Nephron (organoid): Measurements from ENCODE around the gene SUCLG2.

Source experiments
- H3K27ac Mint-ChIP-seq, 3 experiments: 2 replicates each; pipeline ENCODE4 v1.8.0; 2020; ENCODE audit warnings: mixed read lengths in 3 of 3, mild to moderate bottlenecking in 2 of 3, moderate library complexity in 1 of 3
- H3K27me3 Mint-ChIP-seq: 2 replicates; pipeline ENCODE4 v1.8.0; 2021; ENCODE audit warnings: low read depth, mild to moderate bottlenecking, moderate library complexity, mixed read lengths
- H3K36me3 Mint-ChIP-seq: 2 replicates; pipeline ENCODE4 v1.8.0; 2020; ENCODE audit warnings: low read depth, mixed read lengths
- H3K4me1 Mint-ChIP-seq: 2 replicates; pipeline ENCODE4 v1.8.0; 2020; ENCODE audit warnings: mixed read lengths
- H3K4me3 Mint-ChIP-seq, 3 experiments: 2 replicates each; pipeline ENCODE4 v1.8.0; 2020; ENCODE audit warnings: mild to moderate bottlenecking in 3 of 3, mixed read lengths in 3 of 3, moderate library complexity in 2 of 3
- H3K9me3 Mint-ChIP-seq: 2 replicates; pipeline ENCODE4 v1.8.0; 2020; ENCODE audit warnings: mixed read lengths
- CTCF ChIP-seq, 3 experiments: fragments of 200-600 bp; sonication (generic); IDR thresholded peaks; one replicate each; pipeline ENCODE4 v1.5.0; 2021; ENCODE audit warnings: antibody characterized with exemption in 3 of 3; ENCODE audit not compliant: unreplicated experiment in 3 of 3

SUCLG2 gene

DNA sequence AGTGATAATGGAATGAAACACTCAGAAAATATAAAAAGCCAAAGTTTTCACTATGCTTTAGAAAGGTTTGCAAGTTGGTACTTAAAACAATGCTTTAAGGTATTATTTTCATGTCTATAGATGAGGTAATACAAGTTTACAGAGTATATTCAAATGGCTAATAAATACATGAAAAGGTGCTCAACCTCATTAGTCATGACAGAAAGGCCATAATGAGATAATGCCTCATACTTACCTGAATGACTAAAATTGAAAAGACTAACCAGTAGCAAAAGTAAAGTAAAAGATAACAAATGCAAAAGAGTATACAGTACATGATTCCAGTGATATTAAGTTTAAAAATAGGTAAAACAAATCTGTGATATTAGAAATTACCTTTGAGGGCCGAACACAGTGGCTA, 163.8 kb downstream of the SUCLG2 start:
- Mint-ChIP-seq H3K4me1 (no peaks in the 10 kb centered on the region), H3K27ac (no peak overlapping the region), H3K36me3 (peaks cover 17% of the 10 kb centered on the region), H3K9me3 (no peaks in the 10 kb centered on the region), H3K27me3 (no peaks in the 10 kb centered on the region), H3K4me3 (no peak overlapping the region)
- no peak for TF ChIP-seq CTCF (IDR thresholded peaks at IDR 0.05; ENCODE audit: unreplicated experiment in 3 of 3)

GRCh38 chr3:67489816-67490215, 164.6 kb downstream of the SUCLG2 start:
- H3K36me3 Mint-ChIP-seq: peaks cover 10% of the 10 kb centered on the region
- no peaks in the 10 kb centered on the region for H3K9me3 Mint-ChIP-seq
- no peak for TF ChIP-seq CTCF (IDR thresholded peaks at IDR 0.05; ENCODE audit: unreplicated experiment in 3 of 3)
- peak overlapping the region; percentile 30 to 56 (median 45) for H3K27ac Mint-ChIP-seq
- H3K4me1 Mint-ChIP-seq: no peaks in the 10 kb centered on the region
- H3K4me3 Mint-ChIP-seq: no peak overlapping the region
- no peaks in the 10 kb centered on the region for H3K27me3 Mint-ChIP-seq

- Mint-ChIP-seq H3K27me3 (no peaks in the 10 kb centered on the region), H3K4me1 (no peaks in the 10 kb centered on the region), H3K36me3 (no peaks in the 10 kb centered on the region), H3K27ac (no peak overlapping the region), H3K9me3 (no peaks in the 10 kb centered on the region), H3K4me3 (no peak overlapping the region)
- TF ChIP-seq CTCF (IDR thresholded peaks at IDR 0.05; ENCODE audit: unreplicated experiment in 3 of 3): no peak
Observed at GRCh38 chr3:67487564-67488114, 166.8 kb downstream of the SUCLG2 start.

- no peaks in the 10 kb centered on the region for H3K4me1 Mint-ChIP-seq
- TF ChIP-seq CTCF (IDR thresholded peaks at IDR 0.05; ENCODE audit: unreplicated experiment in 3 of 3): no peak
- H3K27me3 Mint-ChIP-seq: no peaks in the 10 kb centered on the region
- H3K4me3 Mint-ChIP-seq: no peak overlapping the region
- no peaks in the 10 kb centered on the region for H3K36me3 Mint-ChIP-seq
- H3K9me3 Mint-ChIP-seq: no peaks in the 10 kb centered on the region
- H3K27ac Mint-ChIP-seq: no peak overlapping the region
Observed at GRCh38 chr3:67486883-67487282, 167.5 kb downstream of the SUCLG2 start.

DNA sequence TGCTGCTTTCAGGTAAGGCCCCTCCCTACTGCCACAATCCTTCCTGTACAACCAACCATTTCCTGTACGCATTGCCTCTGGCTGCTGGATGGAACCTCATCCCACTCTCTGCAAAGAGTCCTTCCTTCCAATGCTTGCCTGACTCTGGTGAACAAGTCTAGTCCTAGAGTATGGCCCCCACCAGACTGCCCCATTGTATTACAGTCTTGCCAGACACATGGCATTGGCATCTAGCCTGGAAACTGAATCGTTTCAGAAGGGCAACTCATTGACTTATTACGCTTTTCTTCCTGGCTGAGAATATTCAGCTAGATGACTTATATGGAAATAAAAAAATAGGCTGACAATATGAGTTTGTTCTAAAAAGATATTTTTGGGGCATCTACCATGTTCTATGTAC, 170.3 kb downstream of the SUCLG2 start:
- no peaks in the 10 kb centered on the region for H3K4me1 Mint-ChIP-seq
- no peak overlapping the region for H3K4me3 Mint-ChIP-seq
- TF ChIP-seq CTCF (IDR thresholded peaks at IDR 0.05; ENCODE audit: unreplicated experiment in 3 of 3): no peak
- no peaks in the 10 kb centered on the region for H3K27me3 Mint-ChIP-seq
- peaks cover 4% of the 10 kb centered on the region for H3K36me3 Mint-ChIP-seq
- H3K9me3 Mint-ChIP-seq: no peaks in the 10 kb centered on the region
- H3K27ac Mint-ChIP-seq: no peak overlapping the region

DNA sequence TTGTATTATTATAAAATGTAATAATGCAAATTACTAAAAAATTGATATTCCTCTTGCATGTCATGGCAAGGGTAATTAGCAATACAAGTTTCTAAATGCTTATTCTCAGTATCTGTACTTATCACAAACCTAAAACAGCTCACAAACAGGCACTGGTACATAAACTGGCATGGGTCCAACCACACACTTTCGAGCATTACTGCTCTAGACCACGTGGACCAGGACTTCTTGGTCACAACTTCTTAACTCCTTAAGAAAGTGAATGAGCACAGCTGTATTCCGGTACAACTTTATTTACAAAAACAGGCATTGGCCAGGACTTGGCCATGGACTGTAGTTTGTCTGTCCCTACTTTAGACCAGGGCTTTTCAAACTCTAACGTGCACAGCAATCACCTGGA, 173.3 kb downstream of the SUCLG2 start:
- TF ChIP-seq CTCF (IDR thresholded peaks at IDR 0.05; ENCODE audit: unreplicated experiment in 3 of 3): no peak
- Mint-ChIP-seq H3K9me3 (no peaks in the 10 kb centered on the region), H3K4me1 (no peaks in the 10 kb centered on the region), H3K27ac (no peak overlapping the region), H3K36me3 (peaks cover 13% of the 10 kb centered on the region), H3K4me3 (no peak overlapping the region), H3K27me3 (no peaks in the 10 kb centered on the region)
